Measurements from ENCODE around the gene SLC2A1. TPM values are rescaled to one million over a fixed set of nuclear protein-coding genes. Genes with fewer than 3 reads are reported as not detected.
A peak's percentile ranks its signal among the peaks of the same experiment; 100 is the strongest.

Gene SLC2A1
- total and polyA plus RNA-seq, 9 of the 15 experiments (the other 6 are each of a cell fraction or from before 2014, with no cell fraction given): 12.6 to 153 (median 48.0) TPM

DNA sequence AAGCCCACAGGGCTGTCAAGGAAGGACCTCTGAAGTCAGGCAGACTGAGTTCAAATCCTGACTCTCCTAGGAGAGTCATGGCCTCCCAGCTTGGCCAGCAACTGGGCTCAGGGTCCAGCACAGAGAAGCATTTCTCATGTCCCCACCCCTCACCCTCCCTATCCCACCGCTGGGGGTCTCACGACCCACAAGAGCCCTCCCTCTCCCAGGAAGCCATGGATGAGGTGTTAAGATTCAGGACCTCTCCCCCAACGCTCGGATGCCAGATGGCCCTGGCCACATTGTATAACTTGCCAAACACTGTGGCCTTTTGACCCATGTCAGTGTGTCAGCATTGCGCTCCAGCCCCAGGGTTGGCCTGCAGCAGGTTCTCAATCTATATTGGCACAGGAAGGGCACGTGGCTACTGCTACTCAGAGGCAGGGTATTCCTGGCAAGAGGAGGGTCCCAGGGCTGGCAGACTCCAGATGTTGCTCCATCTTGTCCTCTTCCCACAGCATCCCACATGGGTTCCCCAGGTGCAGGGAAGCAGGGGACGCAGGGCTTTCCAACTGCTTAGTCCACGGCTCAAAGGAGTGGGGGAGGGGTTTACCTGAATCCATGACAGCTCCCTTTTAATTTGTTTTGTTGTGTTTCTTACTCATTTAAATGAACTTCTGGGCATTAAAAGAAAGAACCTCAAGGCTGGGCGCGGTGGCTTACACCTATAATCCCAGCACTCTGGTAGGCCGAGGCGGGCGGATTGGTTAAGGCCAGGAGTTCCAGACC lies 10.5 kb downstream of the SLC2A1 start:
- H2AFZ ChIP-seq (ENCODE audit: low read depth, low read length): no peak overlapping the region
- peaks cover 82% of the 10 kb centered on the region for H4K20me1 ChIP-seq (replicated peaks; ENCODE audit: control insufficient read depth, insufficient read depth, low read length)
- intact Hi-C loops (cut with micrococcal nuclease) (no loop called here), in situ Hi-C loops (cut with MboI) (no loop called here)
- 78% methylated on average over 13 of the region's 13 CpGs for WGBS (ENCODE audit: insufficient coverage, low coverage, missing lambda C conversion rate)
- ATAC-seq: no peak
- FAIRE-seq: no peak
- peaks cover 88% of the 10 kb centered on the region for H3K36me3 ChIP-seq (ENCODE audit: control insufficient read depth, insufficient read depth, low read length)
- ChIA-PET CTCF (ENCODE audit: low intra/inter-chr PET ratio) (no interaction called here), POLR2A (interaction anchor here (0.6 to 5.0 kb wide), 8 partner anchors 9 to 227 kb away, joined by 3 to 42 read pairs (median 4); partner anchors contain the start of genes CFAP57 and EBNA1BP2)
- no peaks in the 10 kb centered on the region for H3K27me3 ChIP-seq (ENCODE audit: control insufficient read depth in 2 of 2, insufficient read depth in 2 of 2, low read length in 2 of 2)
- H3K9me1 ChIP-seq (ENCODE audit: control insufficient read depth, insufficient read depth, low read length): peaks cover 49% of the 10 kb centered on the region
- H3K79me2 ChIP-seq (ENCODE audit: control insufficient read depth, insufficient read depth, low read length): peaks cover 100% of the 10 kb centered on the region
- H3K27ac ChIP-seq (ENCODE audit: extremely low read depth, low read depth, low read length): peak overlapping the region; percentile 22; the same call in 2 of the 3 replicates
- BruUV-seq (replicated peaks): no TSS peak
- H3K4me3 ChIP-seq: no peak overlapping the region
- DNase-seq (ENCODE audit: extremely low read depth in 1 of 4, low spot score in 3 of 4): no peak
- peak overlapping the region in 1 of 2 experiments; percentile 81; a peak in 2 of 4 replicates for H3K9ac ChIP-seq (ENCODE audit: insufficient read depth in 1 of 2, low read depth in 2 of 2, low read length in 2 of 2)
- peaks cover 80 to 87% of the 10 kb centered on the region in 2 experiments for H3K4me1 ChIP-seq (replicated peaks in 1 of 2; ENCODE audit: control insufficient read depth in 2 of 2, insufficient read depth in 2 of 2, low read length in 2 of 2)
- 0 out of 2 replicates have a peak overlapping the region, but pooled peaks have one; percentile 7 for H3K4me2 ChIP-seq (ENCODE audit: insufficient read depth, low read length)
- H3K9me3 ChIP-seq (replicated peaks; ENCODE audit: control insufficient read depth, insufficient read depth, low read depth, low read length): no peaks in the 10 kb centered on the region
- TF ChIP-seq E2F1 (CRISPR knock-in tag; IDR thresholded peaks at IDR 0.05) (no peak), ZBTB11 (CRISPR knock-in tag; IDR thresholded peaks at IDR 0.05) (no peak), MCM2 (IDR thresholded peaks at IDR 0.05; ENCODE audit: low read depth) (no peak), POLR2AphosphoS5 (IDR thresholded peaks at IDR 0.05; ENCODE audit: control insufficient read depth, insufficient read depth, low read depth, low read length) (peak; percentile 41; the same call in 1 of the 2 replicates), ZNF311 (CRISPR knock-in tag; IDR thresholded peaks at IDR 0.05) (no peak), ZBTB7A (IDR thresholded peaks at IDR 0.05; ENCODE audit: borderline replicate concordance, control insufficient read depth, low read depth, low read length) (peak; percentile 60; the same call in 1 of the 2 replicates), RBFOX2 (IDR thresholded peaks at IDR 0.05; ENCODE audit: low read depth, low read length) (peak; percentile 27; the same call in 1 of the 2 replicates), ZFP30 (CRISPR knock-in tag; IDR thresholded peaks at IDR 0.05; ENCODE audit: borderline replicate concordance) (no peak), CCNT2 (IDR thresholded peaks at IDR 0.05; ENCODE audit: borderline replicate concordance, extremely low read depth, insufficient read length, low read depth, low read length) (no peak), PRDM10 (IDR thresholded peaks at IDR 0.05; ENCODE audit: partially characterized antibody) (no peak), KAT8 (IDR thresholded peaks at IDR 0.05; ENCODE audit: low read depth) (no peak)
